Measurements from ENCODE around the gene RALGAPA2.

RALGAPA2 gene

DNA sequence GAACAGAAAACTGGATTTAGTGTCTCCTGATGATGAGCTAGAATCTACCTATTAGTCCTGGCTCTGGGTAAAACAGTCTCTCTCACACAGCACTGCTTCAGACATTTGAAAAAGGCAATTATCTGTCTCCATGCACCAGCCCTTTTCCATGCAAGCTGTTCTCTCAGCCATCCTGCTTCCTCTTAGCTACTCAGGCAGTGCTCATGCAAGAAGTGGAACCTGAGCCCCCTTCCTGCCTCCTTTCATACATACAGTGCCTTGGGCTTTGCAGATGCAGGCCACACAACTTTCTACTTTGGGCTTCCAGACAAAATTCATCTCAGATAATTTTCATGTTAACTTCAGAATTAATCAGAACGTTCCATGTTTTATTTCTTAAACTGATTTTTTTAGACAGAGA lies 151.3 kb downstream of the RALGAPA2 start:
- Histone ChIP-seq H3K4me3 (ENCODE audit: low read length) (no peak overlapping the region), H3K27me3 (ENCODE audit: control insufficient read depth, insufficient read depth, low read length) (no peaks in the 10 kb centered on the region), H3K9me3 (ENCODE audit: control insufficient read depth, low read length) (no peaks in the 10 kb centered on the region), H3K4me1 (ENCODE audit: control insufficient read depth, insufficient read depth, low read length) (peaks cover 6% of the 10 kb centered on the region), H3K36me3 (ENCODE audit: control insufficient read depth, insufficient read depth, low read length) (no peaks in the 10 kb centered on the region), H3K9ac (ENCODE audit: low read length) (no peak overlapping the region)

DNA sequence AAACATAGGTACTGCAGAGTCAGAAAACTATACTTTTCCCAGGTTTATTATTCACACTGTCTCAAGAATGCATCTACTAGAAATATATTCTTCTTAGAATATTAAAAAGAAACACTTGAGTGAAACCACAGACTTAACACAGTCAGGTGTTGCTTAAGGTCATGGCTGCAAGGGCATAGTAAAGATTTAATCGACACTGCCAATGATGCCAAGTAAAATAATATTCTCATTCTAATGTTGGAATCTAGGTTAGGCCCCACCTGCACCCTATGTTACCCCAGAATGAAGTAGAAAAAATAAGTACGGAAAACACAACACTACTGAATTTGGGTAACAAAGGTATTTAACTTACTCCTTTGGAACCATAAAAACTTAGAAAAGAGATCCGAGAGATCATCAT lies 155.0 kb downstream of the RALGAPA2 start:
- Histone ChIP-seq H3K9ac (ENCODE audit: low read length) (no peak overlapping the region), H3K4me3 (ENCODE audit: low read length) (no peak overlapping the region), H3K4me1 (ENCODE audit: control insufficient read depth, insufficient read depth, low read length) (no peaks in the 10 kb centered on the region), H3K36me3 (ENCODE audit: control insufficient read depth, insufficient read depth, low read length) (peaks cover 4% of the 10 kb centered on the region), H3K9me3 (ENCODE audit: control insufficient read depth, low read length) (no peaks in the 10 kb centered on the region), H3K27me3 (ENCODE audit: control insufficient read depth, insufficient read depth, low read length) (no peaks in the 10 kb centered on the region)

DNA sequence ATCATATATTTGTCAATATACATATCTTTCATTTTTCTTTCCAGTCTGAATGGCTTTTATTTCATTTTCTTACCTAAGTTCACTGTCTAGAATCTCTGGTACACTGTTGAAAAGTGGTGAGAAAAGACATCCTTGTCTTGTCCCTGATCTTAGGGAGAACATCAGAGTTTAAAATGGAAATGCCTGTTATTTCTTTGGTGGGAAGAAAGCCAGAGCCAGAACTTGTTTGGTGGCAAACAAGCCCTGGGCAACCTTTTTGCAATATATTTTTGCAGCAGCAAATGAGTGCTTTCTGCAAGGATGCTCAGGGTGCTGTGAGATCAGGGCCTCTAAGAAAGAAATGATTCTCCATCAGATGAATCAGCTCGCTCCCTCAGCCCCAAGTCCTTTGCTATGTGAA lies 156.6 kb downstream of the RALGAPA2 start:
- H3K9me3 ChIP-seq (ENCODE audit: control insufficient read depth, low read length) = no peaks in the 10 kb centered on the region
- no peaks in the 10 kb centered on the region for H3K27me3 ChIP-seq (ENCODE audit: control insufficient read depth, insufficient read depth, low read length)
- peaks cover 3% of the 10 kb centered on the region for H3K4me1 ChIP-seq (ENCODE audit: control insufficient read depth, insufficient read depth, low read length)
- peaks cover 4% of the 10 kb centered on the region for H3K36me3 ChIP-seq (ENCODE audit: control insufficient read depth, insufficient read depth, low read length)
- H3K4me3 ChIP-seq (ENCODE audit: low read length) = no peak overlapping the region
- H3K9ac ChIP-seq (ENCODE audit: low read length) = no peak overlapping the region

DNA sequence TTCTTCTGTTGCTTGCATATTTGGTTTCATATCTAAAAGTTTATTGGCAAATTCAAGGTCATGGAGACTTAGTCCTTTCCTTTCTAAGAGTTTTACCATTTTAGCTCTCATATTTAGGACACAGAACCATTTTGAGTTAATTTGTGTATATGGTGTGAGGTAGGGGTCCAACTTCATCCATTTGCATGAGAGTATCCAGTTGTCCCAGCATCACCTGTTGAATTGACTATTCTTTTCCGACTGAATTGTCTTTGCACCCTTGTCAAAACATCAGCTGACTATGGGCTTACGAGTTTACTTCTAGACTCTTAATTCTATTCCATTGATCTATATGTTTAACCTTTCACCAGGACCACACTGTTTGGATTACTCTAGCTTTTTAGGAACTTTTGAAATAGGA lies 157.5 kb downstream of the RALGAPA2 start:
- no peaks in the 10 kb centered on the region for H3K27me3 ChIP-seq (ENCODE audit: control insufficient read depth, insufficient read depth, low read length)
- H3K4me3 ChIP-seq (ENCODE audit: low read length) = no peak overlapping the region
- no peak overlapping the region for H3K9ac ChIP-seq (ENCODE audit: low read length)
- peaks cover 12% of the 10 kb centered on the region for H3K4me1 ChIP-seq (ENCODE audit: control insufficient read depth, insufficient read depth, low read length)
- H3K9me3 ChIP-seq (ENCODE audit: control insufficient read depth, low read length) = no peaks in the 10 kb centered on the region
- H3K36me3 ChIP-seq (ENCODE audit: control insufficient read depth, insufficient read depth, low read length) = peaks cover 4% of the 10 kb centered on the region

DNA sequence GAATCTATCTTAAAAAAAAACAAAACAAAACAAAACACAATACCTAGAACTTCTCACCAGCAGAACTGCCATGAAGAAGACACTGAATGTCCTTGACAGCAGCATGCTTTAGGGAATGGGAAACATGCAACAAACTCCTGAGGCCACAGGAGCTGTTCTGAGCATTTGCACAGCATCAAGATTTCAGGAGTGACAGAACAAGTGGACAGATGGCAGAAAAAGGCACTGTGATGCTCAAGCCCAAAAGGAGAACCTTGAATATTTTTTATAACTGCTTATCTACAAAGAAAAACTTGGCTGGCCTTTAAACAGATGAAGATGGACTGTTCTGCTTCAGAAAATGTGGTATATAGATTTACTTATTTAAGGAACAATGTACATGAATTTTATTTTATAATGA lies 158.9 kb downstream of the RALGAPA2 start:
- no peaks in the 10 kb centered on the region for H3K27me3 ChIP-seq (ENCODE audit: control insufficient read depth, insufficient read depth, low read length)
- no peaks in the 10 kb centered on the region for H3K9me3 ChIP-seq (ENCODE audit: control insufficient read depth, low read length)
- H3K36me3 ChIP-seq (ENCODE audit: control insufficient read depth, insufficient read depth, low read length) = peaks cover 4% of the 10 kb centered on the region
- no peak overlapping the region for H3K4me3 ChIP-seq (ENCODE audit: low read length)
- no peak overlapping the region for H3K9ac ChIP-seq (ENCODE audit: low read length)
- peaks cover 25% of the 10 kb centered on the region for H3K4me1 ChIP-seq (ENCODE audit: control insufficient read depth, insufficient read depth, low read length)

DNA sequence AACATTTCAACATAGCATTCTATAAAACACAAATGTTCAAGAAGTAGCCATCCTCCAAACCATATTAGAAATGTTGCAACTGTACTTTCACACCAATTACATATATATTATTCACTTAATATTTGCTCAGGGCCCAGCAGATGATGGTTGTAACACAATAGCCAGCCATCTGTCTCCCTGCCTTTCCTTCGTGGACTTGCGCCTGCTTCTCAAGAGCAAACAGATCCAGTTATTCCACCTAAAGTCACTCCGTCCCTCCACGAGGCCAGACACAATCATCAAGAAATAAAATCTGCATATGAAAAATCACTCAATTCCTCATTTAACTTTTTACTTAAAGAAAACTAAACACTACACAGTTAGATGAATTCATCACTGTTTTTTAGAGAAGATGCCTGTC lies 160.4 kb downstream of the RALGAPA2 start:
- Histone ChIP-seq H3K9ac (ENCODE audit: low read length) (no peak overlapping the region), H3K4me1 (ENCODE audit: control insufficient read depth, insufficient read depth, low read length) (peaks cover 35% of the 10 kb centered on the region), H3K36me3 (ENCODE audit: control insufficient read depth, insufficient read depth, low read length) (peaks cover 4% of the 10 kb centered on the region), H3K27me3 (ENCODE audit: control insufficient read depth, insufficient read depth, low read length) (no peaks in the 10 kb centered on the region), H3K4me3 (ENCODE audit: low read length) (no peak overlapping the region), H3K9me3 (ENCODE audit: control insufficient read depth, low read length) (no peaks in the 10 kb centered on the region)

DNA sequence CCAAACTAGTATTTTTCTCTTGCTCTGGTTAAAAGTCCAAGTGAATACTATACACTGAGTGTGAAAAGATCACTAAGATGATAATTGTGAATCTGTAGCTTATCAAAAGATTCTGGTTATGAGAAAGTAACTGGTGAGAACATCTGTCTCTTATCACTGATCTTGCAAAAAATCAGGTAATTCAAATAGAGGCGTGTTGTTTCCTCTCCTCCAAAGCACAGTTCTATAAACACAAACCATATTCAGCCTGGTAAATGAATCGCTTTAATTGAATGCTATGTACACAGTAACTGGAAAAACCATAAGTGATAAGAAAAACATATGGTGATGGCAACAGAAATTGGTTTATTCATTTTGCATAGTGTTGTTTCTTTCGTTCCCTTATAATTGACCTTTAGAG lies 161.0 kb downstream of the RALGAPA2 start:
- H3K36me3 ChIP-seq (ENCODE audit: control insufficient read depth, insufficient read depth, low read length) = peaks cover 4% of the 10 kb centered on the region
- H3K9ac ChIP-seq (ENCODE audit: low read length) = no peak overlapping the region
- no peaks in the 10 kb centered on the region for H3K27me3 ChIP-seq (ENCODE audit: control insufficient read depth, insufficient read depth, low read length)
- no peak overlapping the region for H3K4me3 ChIP-seq (ENCODE audit: low read length)
- H3K4me1 ChIP-seq (ENCODE audit: control insufficient read depth, insufficient read depth, low read length) = peaks cover 38% of the 10 kb centered on the region
- no peaks in the 10 kb centered on the region for H3K9me3 ChIP-seq (ENCODE audit: control insufficient read depth, low read length)

DNA sequence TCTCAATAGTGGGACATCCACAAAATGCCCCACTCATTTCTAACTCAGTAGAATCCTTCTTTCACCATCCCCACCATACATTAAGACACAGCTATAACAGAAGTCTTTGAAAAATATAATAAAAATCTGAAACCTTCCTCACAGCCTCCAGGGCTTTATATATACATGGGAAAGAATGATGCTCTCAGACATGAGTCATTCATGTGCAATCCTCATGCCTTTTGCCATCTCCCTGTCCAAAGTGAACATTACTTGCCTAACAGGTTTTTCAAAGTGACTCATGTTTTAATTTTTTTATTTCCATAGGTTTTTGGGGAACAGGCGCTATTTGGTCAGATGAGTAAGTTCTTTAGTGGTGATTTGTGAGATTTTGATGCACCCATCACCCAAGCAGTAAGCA lies 162.7 kb downstream of the RALGAPA2 start:
- Histone ChIP-seq H3K9me3 (ENCODE audit: control insufficient read depth, low read length) (no peaks in the 10 kb centered on the region), H3K36me3 (ENCODE audit: control insufficient read depth, insufficient read depth, low read length) (no peaks in the 10 kb centered on the region), H3K4me3 (ENCODE audit: low read length) (no peak overlapping the region), H3K27me3 (ENCODE audit: control insufficient read depth, insufficient read depth, low read length) (no peaks in the 10 kb centered on the region), H3K4me1 (ENCODE audit: control insufficient read depth, insufficient read depth, low read length) (peaks cover 38% of the 10 kb centered on the region), H3K9ac (ENCODE audit: low read length) (no peak overlapping the region)

DNA sequence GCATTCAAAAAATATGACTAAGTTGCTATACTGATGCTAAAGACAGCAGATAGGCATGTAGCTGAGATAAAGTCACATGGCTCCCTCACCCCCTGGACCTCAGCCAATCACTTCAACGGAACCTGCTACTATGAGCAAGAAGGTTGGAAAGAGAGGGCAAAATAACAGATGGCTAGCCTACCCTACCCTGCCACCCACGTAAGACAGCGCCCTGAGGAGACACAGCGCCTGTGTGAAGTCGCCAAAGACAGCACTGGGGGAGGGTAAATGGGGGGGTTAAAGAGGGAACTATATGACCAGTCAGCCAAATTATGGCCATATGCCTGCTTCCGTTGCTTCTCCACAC lies 163.2 kb downstream of the RALGAPA2 start:
- no peaks in the 10 kb centered on the region for H3K9me3 ChIP-seq (ENCODE audit: control insufficient read depth, low read length)
- H3K36me3 ChIP-seq (ENCODE audit: control insufficient read depth, insufficient read depth, low read length) = no peaks in the 10 kb centered on the region
- H3K4me1 ChIP-seq (ENCODE audit: control insufficient read depth, insufficient read depth, low read length) = peaks cover 38% of the 10 kb centered on the region
- no peak overlapping the region for H3K4me3 ChIP-seq (ENCODE audit: low read length)
- H3K27me3 ChIP-seq (ENCODE audit: control insufficient read depth, insufficient read depth, low read length) = no peaks in the 10 kb centered on the region
- H3K9ac ChIP-seq (ENCODE audit: low read length) = no peak overlapping the region

DNA sequence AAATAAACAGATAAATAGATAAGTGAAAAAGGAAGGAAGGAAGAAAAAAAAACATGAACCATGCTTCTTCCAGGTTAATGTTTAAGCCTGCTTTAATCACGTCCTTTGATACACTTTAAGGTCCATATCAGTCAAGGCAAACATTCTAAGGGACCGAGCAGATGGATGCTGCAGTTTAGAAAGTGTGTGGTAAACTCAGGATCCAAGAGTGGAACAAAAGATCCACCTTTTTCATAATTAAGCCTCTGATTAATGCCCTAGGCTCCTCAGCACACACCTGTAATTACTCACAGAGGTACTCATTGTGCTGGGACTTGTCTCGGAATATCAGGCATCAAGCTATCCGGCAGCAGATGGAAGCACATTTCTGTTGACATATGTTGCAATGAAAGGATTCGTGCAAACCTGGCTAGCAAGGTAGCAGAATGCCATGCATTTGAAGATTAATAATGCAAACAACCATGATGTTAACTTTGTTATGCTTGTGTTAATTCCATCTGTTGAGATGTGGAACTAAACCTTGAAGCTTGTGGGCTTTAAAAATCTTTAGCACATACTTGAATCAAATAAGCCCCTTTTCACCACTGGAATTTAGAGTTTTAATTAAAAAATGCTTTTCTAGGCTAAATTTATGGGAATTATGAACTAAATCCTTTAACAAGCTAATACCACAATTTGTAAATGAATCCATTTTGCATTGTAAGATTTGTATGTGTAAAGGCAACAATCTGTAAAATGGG lies 163.7 kb downstream of the RALGAPA2 start:
- Histone ChIP-seq H3K9ac (ENCODE audit: low read length) (no peak overlapping the region), H3K27me3 (ENCODE audit: control insufficient read depth, insufficient read depth, low read length) (no peaks in the 10 kb centered on the region), H3K9me3 (ENCODE audit: control insufficient read depth, low read length) (no peaks in the 10 kb centered on the region), H3K4me1 (ENCODE audit: control insufficient read depth, insufficient read depth, low read length) (peaks cover 38% of the 10 kb centered on the region), H3K4me3 (ENCODE audit: low read length) (no peak overlapping the region), H3K36me3 (ENCODE audit: control insufficient read depth, insufficient read depth, low read length) (no peaks in the 10 kb centered on the region)

DNA sequence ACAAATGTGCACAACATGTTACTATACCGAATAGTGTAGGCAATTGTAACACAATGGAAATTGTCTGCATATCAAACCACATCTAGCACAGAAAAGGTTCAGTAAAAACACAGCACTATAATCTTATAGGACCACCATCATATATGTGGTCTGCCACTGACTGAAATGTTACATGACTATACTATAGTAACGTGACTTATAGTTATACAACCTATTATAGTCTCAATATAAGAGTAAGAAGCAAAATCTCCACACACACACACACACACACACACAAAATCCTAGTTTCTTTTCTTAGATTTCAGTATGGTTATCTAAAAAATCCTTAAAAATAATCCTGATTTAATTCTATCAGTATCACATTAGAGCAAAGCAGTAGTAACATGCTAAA lies 164.6 kb downstream of the RALGAPA2 start:
- Histone ChIP-seq H3K9ac (ENCODE audit: low read length) (no peak overlapping the region), H3K36me3 (ENCODE audit: control insufficient read depth, insufficient read depth, low read length) (no peaks in the 10 kb centered on the region), H3K4me1 (ENCODE audit: control insufficient read depth, insufficient read depth, low read length) (peaks cover 38% of the 10 kb centered on the region), H3K9me3 (ENCODE audit: control insufficient read depth, low read length) (no peaks in the 10 kb centered on the region), H3K27me3 (ENCODE audit: control insufficient read depth, insufficient read depth, low read length) (no peaks in the 10 kb centered on the region), H3K4me3 (ENCODE audit: low read length) (no peak overlapping the region)

DNA sequence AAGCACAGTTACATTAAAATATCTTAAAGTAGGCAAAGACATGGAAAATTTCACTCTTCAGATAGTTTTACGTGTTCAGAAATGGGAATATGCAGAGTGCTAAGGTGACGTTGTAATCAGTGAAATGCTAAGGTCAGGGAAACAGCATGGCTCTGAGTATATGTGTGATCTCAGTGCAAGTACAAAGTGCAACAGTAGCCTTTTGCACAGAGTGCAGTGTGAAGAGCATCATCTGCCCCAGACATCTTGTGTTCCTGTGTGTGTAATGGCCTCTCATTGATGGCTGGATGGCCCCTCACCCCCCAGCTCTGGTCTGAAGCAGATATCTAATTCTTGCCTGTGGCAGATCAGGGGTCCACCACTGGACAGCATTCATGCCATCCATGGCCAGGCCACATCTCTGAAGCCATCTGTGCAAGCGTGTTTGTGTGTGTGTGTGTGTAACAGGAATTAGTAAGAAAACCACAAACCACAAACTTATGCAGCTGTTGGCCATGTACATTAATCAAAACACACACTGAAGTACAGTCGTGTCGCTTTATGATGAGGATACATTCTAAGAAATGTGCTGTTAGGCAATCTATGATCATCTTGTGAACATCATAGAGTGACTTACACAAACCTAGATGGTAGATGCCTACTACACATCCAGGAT lies 165.1 kb downstream of the RALGAPA2 start:
- Histone ChIP-seq H3K27me3 (ENCODE audit: control insufficient read depth, insufficient read depth, low read length) (no peaks in the 10 kb centered on the region), H3K9me3 (ENCODE audit: control insufficient read depth, low read length) (no peaks in the 10 kb centered on the region), H3K36me3 (ENCODE audit: control insufficient read depth, insufficient read depth, low read length) (no peaks in the 10 kb centered on the region), H3K9ac (ENCODE audit: low read length) (no peak overlapping the region), H3K4me1 (ENCODE audit: control insufficient read depth, insufficient read depth, low read length) (peaks cover 38% of the 10 kb centered on the region), H3K4me3 (ENCODE audit: low read length) (no peak overlapping the region)

All from mucosa of stomach (tissue), 1 donor.